Ovary (tissue), 3 donors: ENCODE data around the gene PATE4.
"Not testable (repeated sequence)": the region's sequence is repeated elsewhere in the genome, so short reads cannot be mapped to it uniquely, and the experiment has no call there.

Experiments used
- CTCF ChIP-seq, 3 donors: fragments of 450-650 bp in 2 of 3; fragments of 200-600 bp in 1 of 3; IDR thresholded peaks; one replicate each; pipeline versions ENCODE4 v1.5.1 to v1.8.0; 2016 to 2022; ENCODE audit warnings: antibody characterized with exemption in 3 of 3, mild to moderate bottlenecking in 1 of 3
- POLR2A ChIP-seq: fragments of 450-650 bp; IDR thresholded peaks from one replicate; pipeline ENCODE4 v1.6.1; 2017; ENCODE audit warnings: antibody characterized with exemption, mild to moderate bottlenecking, moderate library complexity
- donor health status: DM: no; HTN: no; CAD: no.

DNA sequence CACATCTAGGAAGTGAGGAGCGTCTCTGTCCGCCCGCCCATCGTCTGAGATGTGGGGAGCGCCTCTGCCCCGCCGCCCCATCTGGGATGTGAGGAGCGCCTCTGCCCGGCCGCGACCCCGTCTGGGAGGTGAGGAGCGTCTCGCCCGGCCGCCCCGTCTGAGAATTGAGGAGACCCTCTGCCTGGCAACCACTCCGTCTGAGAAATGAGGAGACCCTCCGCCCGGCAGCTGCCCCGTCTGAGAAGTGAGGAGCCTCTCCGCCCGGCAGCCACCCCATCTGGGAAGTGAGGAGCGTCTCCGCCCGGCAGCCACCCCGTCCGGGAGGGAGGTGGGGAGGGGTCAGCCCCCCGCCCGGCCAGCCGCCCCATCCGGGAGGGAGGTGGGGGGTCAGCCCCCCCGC is 29.7 kb downstream of the PATE4 start:
- TF ChIP-seq CTCF (IDR thresholded peaks at IDR 0.05); POLR2A: not testable (repeated sequence)
